SK-N-SH (cell line): ENCODE results near the gene EEF1A2.

Experiments
- EZH2phosphoT487 ChIP-seq: fragments of 200-600 bp; sonication (generic); IDR thresholded peaks from 2 replicates; pipeline ENCODE4 v1.6.1; 2017; ENCODE audit warnings: low read depth, mixed run types, mild to moderate bottlenecking, antibody characterized with exemption, moderate library complexity, borderline replicate concordance
- JUND ChIP-seq: IDR thresholded peaks from 2 replicates; pipeline ENCODE4 v1.4.0; 2012
- POLR2AphosphoS5 ChIP-seq: IDR thresholded peaks from 2 replicates; pipeline ENCODE4 v1.6.1; 2012; ENCODE audit warnings: low read depth, low read length
- RCOR1 ChIP-seq: fragments of 150-350 bp; IDR thresholded peaks from 2 replicates; pipeline ENCODE4 v1.6.1; 2017; ENCODE audit warnings: antibody characterized with exemption, low read length
- RFX5 ChIP-seq: IDR thresholded peaks from 2 replicates; pipeline ENCODE4 v1.6.1; 2012; ENCODE audit warnings: mild to moderate bottlenecking, improper control_type of control experiment, low read length
- SIN3A ChIP-seq: IDR thresholded peaks from 2 replicates; pipeline ENCODE4 v1.6.1; 2012; ENCODE audit warnings: low read depth, mild to moderate bottlenecking, low read length, moderate library complexity, borderline replicate concordance
- TEAD4 ChIP-seq: IDR thresholded peaks from 2 replicates; pipeline ENCODE4 v1.4.0; 2012; ENCODE audit warnings: mild to moderate bottlenecking, borderline replicate concordance; ENCODE audit not compliant: insufficient read depth
- TF ChIP-seq, protein P1 (sequence below): fragments of 200-600 bp; sonication (generic); IDR thresholded peaks from 2 replicates; pipeline ENCODE4 v1.6.1; 2017; ENCODE audit warnings: antibody characterized with exemption, mild to moderate bottlenecking, moderate library complexity
- TF ChIP-seq, protein P2 (sequence below): fragments of 150-350 bp; IDR thresholded peaks from 2 replicates; pipeline ENCODE4 v1.6.1; 2017; ENCODE audit warnings: antibody characterized with exemption, low read length, low read depth, borderline replicate concordance

- no peak for TF ChIP-seq RFX5
- no peak for TF ChIP-seq SIN3A
- TF ChIP-seq, protein P1, sequence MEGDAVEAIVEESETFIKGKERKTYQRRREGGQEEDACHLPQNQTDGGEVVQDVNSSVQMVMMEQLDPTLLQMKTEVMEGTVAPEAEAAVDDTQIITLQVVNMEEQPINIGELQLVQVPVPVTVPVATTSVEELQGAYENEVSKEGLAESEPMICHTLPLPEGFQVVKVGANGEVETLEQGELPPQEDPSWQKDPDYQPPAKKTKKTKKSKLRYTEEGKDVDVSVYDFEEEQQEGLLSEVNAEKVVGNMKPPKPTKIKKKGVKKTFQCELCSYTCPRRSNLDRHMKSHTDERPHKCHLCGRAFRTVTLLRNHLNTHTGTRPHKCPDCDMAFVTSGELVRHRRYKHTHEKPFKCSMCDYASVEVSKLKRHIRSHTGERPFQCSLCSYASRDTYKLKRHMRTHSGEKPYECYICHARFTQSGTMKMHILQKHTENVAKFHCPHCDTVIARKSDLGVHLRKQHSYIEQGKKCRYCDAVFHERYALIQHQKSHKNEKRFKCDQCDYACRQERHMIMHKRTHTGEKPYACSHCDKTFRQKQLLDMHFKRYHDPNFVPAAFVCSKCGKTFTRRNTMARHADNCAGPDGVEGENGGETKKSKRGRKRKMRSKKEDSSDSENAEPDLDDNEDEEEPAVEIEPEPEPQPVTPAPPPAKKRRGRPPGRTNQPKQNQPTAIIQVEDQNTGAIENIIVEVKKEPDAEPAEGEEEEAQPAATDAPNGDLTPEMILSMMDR = peak; percentile 32
- TF ChIP-seq EZH2phosphoT487 = no peak
- no peak for TF ChIP-seq TEAD4
- no peak for TF ChIP-seq JUND
- no peak for TF ChIP-seq RCOR1
- no peak for TF ChIP-seq POLR2AphosphoS5
- TF ChIP-seq, protein P2, sequence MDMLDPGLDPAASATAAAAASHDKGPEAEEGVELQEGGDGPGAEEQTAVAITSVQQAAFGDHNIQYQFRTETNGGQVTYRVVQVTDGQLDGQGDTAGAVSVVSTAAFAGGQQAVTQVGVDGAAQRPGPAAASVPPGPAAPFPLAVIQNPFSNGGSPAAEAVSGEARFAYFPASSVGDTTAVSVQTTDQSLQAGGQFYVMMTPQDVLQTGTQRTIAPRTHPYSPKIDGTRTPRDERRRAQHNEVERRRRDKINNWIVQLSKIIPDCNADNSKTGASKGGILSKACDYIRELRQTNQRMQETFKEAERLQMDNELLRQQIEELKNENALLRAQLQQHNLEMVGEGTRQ = no peak
Measured at GRCh38 chr20:63442100-63442493, 56.8 kb downstream of the EEF1A2 start.
